Panc1 (cell line): Measurements from ENCODE around the gene ACSBG1. TPM values are rescaled to one million over a fixed set of nuclear protein-coding genes. Genes with fewer than 3 reads are reported as not detected.
"Not testable (repeated sequence)": the region's sequence is repeated elsewhere in the genome, so short reads cannot be mapped to it uniquely, and the experiment has no call there.

Source experiments
- ATAC-seq: fragments of 200-7000 bp; cut with Tn5 transposase; 2 replicates; pipeline ENCODE4 v1.9.1; 2020; ENCODE audit warnings: mild to moderate bottlenecking, moderate library complexity
- BruUV-seq: library from RNA; stranded (reverse); fragments of 400-500 nt; replicated peaks from 2 replicates; lab custom pipeline; 2021; lab: Mats Ljungman, UMichigan
- CTCF ChIA-PET: fragments of 300-600 bp; sonication (Branson Sonifier 250); formaldehyde crosslinking; loops from one replicate; lab custom pipeline; 2022; ENCODE audit warnings: antibody characterized with exemption; lab: Charles Lee
- POLR2A ChIA-PET: fragments of 300-600 bp; sonication (Branson Sonifier 250); formaldehyde crosslinking; loops from one replicate; lab custom pipeline; 2022; ENCODE audit warnings: antibody characterized with exemption; lab: Charles Lee
- DNase-seq: peaks from one replicate; pipeline ENCODE4 v3.0.0-alpha.2; 2010; ENCODE audit warnings: low read depth, low spot score
- H3K27ac ChIP-seq: 2 replicates; pipeline ENCODE4 v1.5.1; 2011; ENCODE audit warnings: mild to moderate bottlenecking, low read length, inconsistent platforms
- H3K27me3 ChIP-seq: fragments of 200-500 bp; sonication (Bioruptor generic); 2 replicates; pipeline ENCODE4 v1.6.0; 2014; ENCODE audit warnings: low read length, inconsistent platforms; ENCODE audit not compliant: control insufficient read depth, insufficient read depth
- H3K36me3 ChIP-seq: fragments of 200-500 bp; sonication (Bioruptor generic); 2 replicates; pipeline ENCODE4 v1.5.1; 2014; ENCODE audit warnings: inconsistent platforms, mild to moderate bottlenecking, low read length, moderate library complexity; ENCODE audit not compliant: control insufficient read depth, insufficient read depth
- H3K4me1 ChIP-seq: 2 replicates; pipeline ENCODE4 v1.5.1; 2011; ENCODE audit warnings: inconsistent platforms, mild to moderate bottlenecking, low read length, moderate library complexity; ENCODE audit not compliant: control insufficient read depth, insufficient read depth
- H3K4me3 ChIP-seq, 2 experiments: 2 replicates each; pipeline ENCODE4 v1.5.1; 2011 to 2012; ENCODE audit warnings: low read depth in 2 of 2, low read length in 2 of 2, mild to moderate bottlenecking in 2 of 2, inconsistent platforms in 1 of 2, moderate library complexity in 1 of 2
- H3K9me3 ChIP-seq: fragments of 200-500 bp; sonication (Bioruptor generic); 2 replicates; pipeline ENCODE4 v1.5.1; 2014; ENCODE audit warnings: low read depth, mild to moderate bottlenecking, inconsistent platforms, low read length, moderate library complexity; ENCODE audit not compliant: control insufficient read depth, insufficient read depth
- POLR2AphosphoS5 ChIP-seq: IDR thresholded peaks from 2 replicates; pipeline ENCODE4 v1.6.1; 2012; ENCODE audit warnings: mild to moderate bottlenecking, low read depth, low read length, moderate library complexity
- SIN3A ChIP-seq: IDR thresholded peaks from 2 replicates; pipeline ENCODE4 v1.6.1; 2012; ENCODE audit warnings: low read depth, mild to moderate bottlenecking, low read length, moderate library complexity, borderline replicate concordance; ENCODE audit not compliant: insufficient read depth
- TCF7L2 ChIP-seq: IDR thresholded peaks from 2 replicates; pipeline ENCODE4 v1.6.1; 2011; ENCODE audit warnings: mild to moderate bottlenecking, low read depth, low read length, inconsistent platforms
- in situ Hi-C: cut with HindIII; loops from 2 replicates; pipeline ENCODE4 v1.10.0; 2016; ENCODE audit warnings: low sequenced_read_pairs, low pct_unique_long_range_greater_than_20kb
- intact Hi-C: fragments of 100-400 bp; cut with micrococcal nuclease; formaldehyde crosslinking; loops from one replicate; pipeline ENCODE4 v1.10.0; 2022; ENCODE audit not compliant: unreplicated experiment
- total RNA-seq: library from RNA; stranded (reverse); gene quantifications from one replicate; pipeline ENCODE4 v1.2.1, GENCODE V29; 2021; ENCODE audit not compliant: unreplicated experiment
- TF ChIP-seq, protein P1 (sequence below): fragments of 450-650 bp; IDR thresholded peaks from 2 replicates; pipeline ENCODE4 v1.5.1; 2017; ENCODE audit warnings: mild to moderate bottlenecking
- TF ChIP-seq, protein P2 (sequence below), 2 experiments: IDR thresholded peaks; 2 replicates each; pipeline ENCODE4 v1.6.1; 2011 to 2012; ENCODE audit warnings: low read depth in 2 of 2, control low read depth in 1 of 2, low read length in 1 of 2, mild to moderate bottlenecking in 1 of 2, moderate library complexity in 1 of 2; ENCODE audit not compliant: insufficient read depth in 1 of 2

ACSBG1 gene
- total RNA-seq, 1 experiment from 2014 or later, result 0.31 TPM

DNA sequence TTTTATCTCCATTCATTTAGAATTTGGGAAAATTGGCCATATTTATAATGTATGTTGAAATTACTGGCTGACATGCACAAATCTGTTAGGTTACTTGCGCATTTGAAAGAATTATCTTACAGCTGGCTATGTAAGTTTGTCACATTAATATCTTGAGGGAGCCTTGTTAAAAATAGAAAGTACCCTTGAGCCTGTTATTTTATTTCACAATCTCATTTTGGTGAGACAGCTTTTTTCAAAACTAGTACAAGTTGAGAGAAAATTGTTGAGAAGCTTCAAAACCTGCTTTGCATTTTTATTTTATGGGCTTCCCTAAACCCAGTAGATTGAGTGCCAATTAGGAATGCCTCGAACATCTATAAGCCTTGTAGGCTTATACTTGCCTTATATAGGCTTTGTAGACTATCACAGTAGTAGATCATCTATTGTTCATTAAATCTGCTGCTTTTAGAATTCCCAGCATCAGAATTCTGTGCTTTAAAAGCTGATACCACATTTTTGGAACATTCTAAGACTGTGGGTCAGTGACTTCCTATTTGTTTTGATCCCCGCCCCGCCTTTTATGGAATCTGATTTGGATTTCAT is 78.9 kb downstream of the ACSBG1 start:
- Histone ChIP-seq H3K9me3 (no peaks in the 10 kb centered on the region), H3K4me1 (peaks cover 5% of the 10 kb centered on the region; the same call in 1 of the 2 replicates), H3K27me3 (no peaks in the 10 kb centered on the region), H3K27ac (no peak overlapping the region), H3K36me3 (peaks cover 13% of the 10 kb centered on the region; the same call in 1 of the 2 replicates), H3K4me3 (no peak overlapping the region)
- no TSS peak for BruUV-seq
- in situ Hi-C loops, result no loop called here
- TF ChIP-seq, protein P1, sequence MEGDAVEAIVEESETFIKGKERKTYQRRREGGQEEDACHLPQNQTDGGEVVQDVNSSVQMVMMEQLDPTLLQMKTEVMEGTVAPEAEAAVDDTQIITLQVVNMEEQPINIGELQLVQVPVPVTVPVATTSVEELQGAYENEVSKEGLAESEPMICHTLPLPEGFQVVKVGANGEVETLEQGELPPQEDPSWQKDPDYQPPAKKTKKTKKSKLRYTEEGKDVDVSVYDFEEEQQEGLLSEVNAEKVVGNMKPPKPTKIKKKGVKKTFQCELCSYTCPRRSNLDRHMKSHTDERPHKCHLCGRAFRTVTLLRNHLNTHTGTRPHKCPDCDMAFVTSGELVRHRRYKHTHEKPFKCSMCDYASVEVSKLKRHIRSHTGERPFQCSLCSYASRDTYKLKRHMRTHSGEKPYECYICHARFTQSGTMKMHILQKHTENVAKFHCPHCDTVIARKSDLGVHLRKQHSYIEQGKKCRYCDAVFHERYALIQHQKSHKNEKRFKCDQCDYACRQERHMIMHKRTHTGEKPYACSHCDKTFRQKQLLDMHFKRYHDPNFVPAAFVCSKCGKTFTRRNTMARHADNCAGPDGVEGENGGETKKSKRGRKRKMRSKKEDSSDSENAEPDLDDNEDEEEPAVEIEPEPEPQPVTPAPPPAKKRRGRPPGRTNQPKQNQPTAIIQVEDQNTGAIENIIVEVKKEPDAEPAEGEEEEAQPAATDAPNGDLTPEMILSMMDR, result no peak
- TF ChIP-seq POLR2AphosphoS5 (no peak), SIN3A (no peak), TCF7L2 (no peak)
- TF ChIP-seq, protein P2, sequence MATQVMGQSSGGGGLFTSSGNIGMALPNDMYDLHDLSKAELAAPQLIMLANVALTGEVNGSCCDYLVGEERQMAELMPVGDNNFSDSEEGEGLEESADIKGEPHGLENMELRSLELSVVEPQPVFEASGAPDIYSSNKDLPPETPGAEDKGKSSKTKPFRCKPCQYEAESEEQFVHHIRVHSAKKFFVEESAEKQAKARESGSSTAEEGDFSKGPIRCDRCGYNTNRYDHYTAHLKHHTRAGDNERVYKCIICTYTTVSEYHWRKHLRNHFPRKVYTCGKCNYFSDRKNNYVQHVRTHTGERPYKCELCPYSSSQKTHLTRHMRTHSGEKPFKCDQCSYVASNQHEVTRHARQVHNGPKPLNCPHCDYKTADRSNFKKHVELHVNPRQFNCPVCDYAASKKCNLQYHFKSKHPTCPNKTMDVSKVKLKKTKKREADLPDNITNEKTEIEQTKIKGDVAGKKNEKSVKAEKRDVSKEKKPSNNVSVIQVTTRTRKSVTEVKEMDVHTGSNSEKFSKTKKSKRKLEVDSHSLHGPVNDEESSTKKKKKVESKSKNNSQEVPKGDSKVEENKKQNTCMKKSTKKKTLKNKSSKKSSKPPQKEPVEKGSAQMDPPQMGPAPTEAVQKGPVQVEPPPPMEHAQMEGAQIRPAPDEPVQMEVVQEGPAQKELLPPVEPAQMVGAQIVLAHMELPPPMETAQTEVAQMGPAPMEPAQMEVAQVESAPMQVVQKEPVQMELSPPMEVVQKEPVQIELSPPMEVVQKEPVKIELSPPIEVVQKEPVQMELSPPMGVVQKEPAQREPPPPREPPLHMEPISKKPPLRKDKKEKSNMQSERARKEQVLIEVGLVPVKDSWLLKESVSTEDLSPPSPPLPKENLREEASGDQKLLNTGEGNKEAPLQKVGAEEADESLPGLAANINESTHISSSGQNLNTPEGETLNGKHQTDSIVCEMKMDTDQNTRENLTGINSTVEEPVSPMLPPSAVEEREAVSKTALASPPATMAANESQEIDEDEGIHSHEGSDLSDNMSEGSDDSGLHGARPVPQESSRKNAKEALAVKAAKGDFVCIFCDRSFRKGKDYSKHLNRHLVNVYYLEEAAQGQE (IDR thresholded peaks at IDR 0.05; ENCODE audit: insufficient read depth in 1 of 2, low read depth in 2 of 2, low read length in 1 of 2), result no peak
- intact Hi-C loops, result no loop called here
- POLR2A ChIA-PET, result interaction anchor here (0.6 kb wide), 1 partner anchor 348 kb away, joined by 6 read pairs; no protein-coding TSS in a partner anchor
- DNase-seq (no peak), ATAC-seq (no peak)
- CTCF ChIA-PET, result interaction anchor here (0.7 kb wide), 1 partner anchor 13 kb away, joined by 4 read pairs; no protein-coding TSS in a partner anchor

GRCh38 chr15:78154955-78155354 is 79.4 kb downstream of the ACSBG1 start:
- Histone ChIP-seq H3K4me3 (no peak overlapping the region), H3K9me3 (no peaks in the 10 kb centered on the region), H3K4me1 (peaks cover 9% of the 10 kb centered on the region; the same call in 1 of the 2 replicates), H3K27ac (no peak overlapping the region), H3K27me3 (no peaks in the 10 kb centered on the region), H3K36me3 (peaks cover 13% of the 10 kb centered on the region; the same call in 1 of the 2 replicates)
- no TSS peak for BruUV-seq
- POLR2A ChIA-PET, result interaction anchor here (0.6 kb wide), 1 partner anchor 349 kb away, joined by 6 read pairs; no protein-coding TSS in a partner anchor
- TF ChIP-seq, protein P2 (IDR thresholded peaks at IDR 0.05; ENCODE audit: insufficient read depth in 1 of 2, low read depth in 2 of 2, low read length in 1 of 2), result no peak
- TF ChIP-seq SIN3A, result no peak
- TF ChIP-seq, protein P1, result no peak
- TF ChIP-seq POLR2AphosphoS5, result no peak
- TF ChIP-seq TCF7L2, result no peak
- in situ Hi-C loops (no loop called here), intact Hi-C loops (no loop called here)
- CTCF ChIA-PET, result no interaction called here
- DNase-seq (no peak), ATAC-seq (no peak)

GRCh38 chr15:78151075-78151474 is 83.3 kb downstream of the ACSBG1 start:
- BruUV-seq, POLR2A ChIA-PET, intact Hi-C loops, in situ Hi-C loops, H3K9me3 ChIP-seq, H3K27me3 ChIP-seq, H3K36me3 ChIP-seq, ATAC-seq, H3K27ac ChIP-seq, DNase-seq, CTCF ChIA-PET, H3K4me3 ChIP-seq: not testable (repeated sequence)
- H3K4me1 ChIP-seq, result peaks cover 13% of the 10 kb centered on the region
